C1 segment of cervical spinal cord (tissue), 14 donors: Measurements from ENCODE around the gene SNRNP40.

ENCODE experiments used
- DNase-seq, 14 donors: peaks; one replicate each; lab custom pipeline; 2025; lab: John Stamatoyannopoulos, UW

SNRNP40 gene

DNA sequence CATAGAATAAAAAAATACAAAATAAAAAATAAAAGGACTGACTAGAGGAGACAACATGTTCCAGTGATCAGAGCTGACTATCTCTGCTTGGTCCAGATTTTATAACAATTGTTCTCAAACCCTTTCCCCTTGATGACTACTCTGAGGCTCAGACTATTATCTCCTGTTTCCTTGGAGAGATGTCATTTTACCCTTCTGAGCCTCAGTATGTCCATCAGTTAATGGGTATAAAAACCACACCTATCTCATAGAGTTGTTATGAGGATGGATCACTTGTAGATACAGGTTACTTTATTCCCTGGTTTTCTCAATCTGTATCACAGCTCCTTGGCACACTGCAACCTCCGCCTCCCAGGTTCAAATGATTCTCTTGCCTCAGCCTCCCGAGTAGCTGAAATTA is 63.9 kb downstream of the SNRNP40 start:
- DNase-seq = no peak

DNA sequence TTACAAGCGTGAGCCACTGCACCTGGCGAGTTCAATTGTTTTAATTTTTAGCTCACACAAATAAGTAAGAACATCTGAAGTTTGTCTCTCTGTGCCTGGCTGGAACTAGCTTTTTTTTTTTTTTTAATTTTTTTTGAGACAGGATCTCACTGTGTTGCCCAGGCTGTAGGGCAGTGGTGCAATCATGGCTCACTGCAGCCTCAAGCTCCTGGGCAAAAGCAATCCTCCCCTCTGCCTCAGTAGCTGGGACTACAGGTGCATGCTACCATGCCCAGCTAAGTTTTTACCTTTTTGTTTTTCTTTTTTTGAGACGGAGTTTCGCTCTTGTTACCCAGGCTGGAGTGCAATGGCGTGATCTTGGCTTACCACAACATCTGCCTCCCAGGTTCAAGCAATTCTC is 64.8 kb downstream of the SNRNP40 start:
- no peak for DNase-seq

DNA sequence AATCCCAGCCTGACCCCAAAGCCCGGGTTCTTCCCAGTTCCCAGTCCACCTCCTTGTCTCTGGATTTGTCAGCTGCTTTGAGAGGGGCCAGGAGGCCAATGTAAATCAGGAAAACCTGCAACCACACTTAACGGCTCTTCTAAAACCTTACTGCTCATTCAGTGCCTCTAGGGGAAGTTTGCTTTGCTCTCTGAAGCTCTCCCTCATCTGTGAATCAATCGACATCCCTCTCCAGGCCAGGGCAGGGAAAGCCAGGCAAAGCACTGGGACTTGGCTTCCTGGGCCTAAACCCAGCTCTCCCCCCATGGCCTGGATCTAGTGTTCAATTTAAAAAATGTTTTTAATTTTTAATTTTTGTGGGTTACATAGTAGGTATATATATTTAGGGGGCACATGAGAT is 66.2 kb downstream of the SNRNP40 start:
- DNase-seq = no peak

DNA sequence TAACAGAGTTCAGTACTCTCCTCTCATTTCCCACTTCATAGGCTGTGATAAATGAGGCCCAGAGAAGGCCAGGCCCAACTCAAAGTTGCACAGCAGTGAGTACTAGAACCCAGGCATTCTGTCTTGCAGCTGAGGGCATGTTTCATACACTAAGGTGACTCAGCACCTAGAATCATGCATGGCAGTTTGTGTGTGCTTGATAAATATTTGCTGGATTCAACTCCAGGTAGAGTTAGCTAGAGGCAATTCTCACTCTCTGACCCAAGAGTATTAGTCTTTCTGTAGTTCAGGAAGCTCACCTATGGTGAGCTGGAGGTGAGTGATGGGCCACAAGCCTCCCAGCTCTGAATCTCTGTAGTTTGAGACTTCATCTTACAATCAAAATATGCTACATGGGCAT is 67.6 kb downstream of the SNRNP40 start:
- no peak for DNase-seq

DNA sequence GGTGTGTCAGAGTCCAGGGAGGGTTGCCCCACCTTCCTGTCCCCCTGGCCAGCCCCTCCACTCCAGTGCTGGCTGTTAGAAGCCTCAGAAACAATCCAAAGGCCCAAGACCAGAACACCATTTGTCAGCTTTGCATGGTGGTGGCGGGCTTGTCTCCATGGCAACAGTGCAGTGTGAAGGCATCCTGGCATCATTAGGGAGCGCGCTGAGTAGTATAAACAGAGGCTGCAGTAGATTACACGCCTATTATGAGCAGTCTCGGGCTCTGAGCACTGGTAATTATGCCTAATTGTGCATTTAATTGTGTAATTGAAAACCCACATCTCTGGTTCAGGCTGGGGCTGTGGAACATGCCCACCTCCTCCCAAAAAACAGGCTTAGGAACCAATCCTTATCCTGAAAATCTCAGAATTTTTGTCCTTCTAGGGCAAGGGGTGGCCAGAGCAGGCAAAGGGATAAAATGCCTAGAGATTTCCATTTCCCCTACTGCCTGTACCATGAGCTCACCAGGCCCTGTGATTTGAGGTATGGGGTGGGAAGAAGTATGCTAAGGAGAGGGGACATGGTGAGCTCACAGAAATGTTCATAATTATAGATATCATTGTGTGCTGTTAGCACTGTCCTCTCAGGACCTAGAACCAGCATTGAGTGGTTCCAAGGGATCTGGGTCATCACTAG is 68.6 kb downstream of the SNRNP40 start:
- DNase-seq = peak in 2 of 14 donors; percentile 28 to 80

DNA sequence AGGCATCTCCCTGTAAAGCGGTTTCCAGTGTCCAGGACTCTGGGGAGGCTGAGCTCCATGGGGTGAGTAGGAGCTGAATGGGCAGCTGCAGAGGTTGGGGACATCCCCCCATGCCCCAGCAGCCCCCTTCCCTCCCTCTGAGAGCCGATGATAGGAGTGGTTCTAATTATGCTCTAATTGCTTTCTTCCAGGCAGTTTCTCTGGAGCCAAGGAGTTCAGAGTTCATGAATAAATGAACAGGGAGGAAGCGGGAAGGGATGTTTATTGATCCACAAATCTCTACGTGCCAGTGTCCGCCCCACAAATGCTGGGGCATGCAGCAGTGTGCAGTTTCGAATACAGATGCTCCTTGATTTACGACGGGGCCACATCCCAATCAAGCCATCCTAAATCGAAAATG is 72.5 kb downstream of the SNRNP40 start:
- no peak for DNase-seq

DNA sequence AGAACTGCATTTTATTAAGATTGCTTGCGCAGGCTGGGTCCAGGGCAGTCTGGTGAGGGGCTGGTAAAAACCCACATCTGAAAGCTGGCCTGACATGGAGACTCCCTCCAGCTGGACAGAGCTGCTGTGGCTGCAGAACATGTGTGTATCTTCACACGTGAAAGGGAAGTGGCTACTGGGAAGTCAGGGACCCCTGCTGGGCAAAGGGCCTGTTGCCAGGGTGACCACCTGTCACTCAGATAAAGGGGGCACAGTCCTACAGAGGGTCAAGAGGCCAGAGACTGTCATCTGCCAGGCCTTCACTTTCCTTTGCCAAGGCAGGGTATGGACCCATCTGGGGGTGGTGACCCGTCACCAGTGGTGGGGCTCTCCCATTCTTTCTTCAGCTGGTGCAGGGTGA is 74.4 kb downstream of the SNRNP40 start:
- DNase-seq = no peak

DNA sequence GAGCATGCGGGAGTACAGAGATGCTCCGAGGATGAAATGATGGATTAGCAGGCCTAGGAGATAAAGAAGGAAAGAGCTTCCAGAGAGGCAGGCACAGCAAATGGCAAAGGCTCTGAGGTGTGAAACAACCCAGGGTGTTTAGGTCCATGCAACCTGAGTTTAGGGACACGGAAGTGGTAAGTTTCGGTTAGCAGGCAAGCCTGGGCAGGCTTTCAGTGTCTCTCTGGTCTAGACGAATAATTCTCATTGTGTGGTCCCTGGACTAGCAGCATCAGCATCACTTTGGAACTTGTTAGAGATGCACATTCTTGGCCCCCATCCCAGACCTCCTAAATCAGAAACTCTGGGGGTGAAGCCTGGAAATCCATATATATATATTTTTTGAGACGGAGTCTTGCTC is 75.5 kb downstream of the SNRNP40 start:
- no peak for DNase-seq

DNA sequence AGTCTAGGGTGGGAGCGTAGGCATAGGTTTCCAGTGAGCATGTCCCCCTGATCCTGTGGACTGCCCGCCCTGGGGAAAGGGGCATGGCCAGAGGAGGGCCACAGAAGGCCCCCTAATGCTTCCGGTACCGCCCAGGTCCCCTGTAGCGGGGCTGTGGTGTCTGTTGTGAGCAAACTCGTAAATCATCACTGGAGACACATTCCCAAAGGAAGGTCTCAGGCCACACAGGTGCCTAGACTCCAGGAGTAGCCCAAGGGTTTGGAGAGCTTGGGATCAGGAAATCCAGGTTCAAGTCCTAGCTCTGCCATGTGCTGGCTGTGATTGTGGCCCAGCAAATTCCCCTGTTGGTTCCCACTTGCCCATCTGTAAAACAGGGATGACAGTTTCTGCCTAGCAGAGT is 77.1 kb downstream of the SNRNP40 start:
- DNase-seq = no peak

DNA sequence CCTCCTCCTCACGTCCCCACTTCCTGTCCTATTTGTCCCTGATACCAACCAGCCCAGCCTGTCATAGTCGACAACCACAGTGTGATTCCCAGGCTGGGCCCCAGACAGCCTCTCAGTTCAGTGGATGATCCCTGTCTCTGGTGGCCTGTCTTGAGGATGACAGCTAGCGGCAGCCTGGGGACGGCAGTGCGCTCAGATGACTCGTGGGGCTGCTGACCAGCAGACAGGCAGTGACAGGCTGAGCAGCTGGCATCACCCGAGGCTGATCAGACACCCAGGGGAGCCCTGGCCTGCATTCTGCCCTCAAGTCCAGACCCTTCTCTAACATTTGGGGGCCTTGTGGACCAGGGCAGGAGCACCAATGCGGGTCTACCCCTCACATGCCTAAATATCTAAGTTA is 77.9 kb downstream of the SNRNP40 start:
- DNase-seq = peak in 8 of 14 donors; percentile 12 to 60 (median 42)

DNA sequence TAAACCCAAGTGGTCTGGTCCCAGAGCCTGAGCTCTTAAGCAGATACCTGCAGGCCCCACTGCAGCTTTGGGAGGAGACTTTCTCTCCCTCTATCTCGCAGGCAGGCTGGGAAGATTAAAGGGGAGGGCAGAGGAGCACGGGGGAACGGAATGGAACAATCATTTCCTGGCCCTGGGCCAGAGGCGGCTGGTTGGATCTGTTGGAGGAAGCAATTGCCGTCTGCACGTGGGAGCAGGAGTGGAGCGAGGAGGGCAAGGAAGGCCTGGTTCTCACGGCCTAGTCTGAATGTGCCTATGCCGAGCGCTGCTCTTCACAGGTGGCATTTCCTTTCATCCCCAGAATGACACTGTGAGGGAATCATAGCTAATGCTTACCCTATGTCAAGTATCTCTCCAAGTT is 80.6 kb downstream of the SNRNP40 start:
- DNase-seq = peak in 3 of 14 donors; percentile 24 to 71 (median 42)

DNA sequence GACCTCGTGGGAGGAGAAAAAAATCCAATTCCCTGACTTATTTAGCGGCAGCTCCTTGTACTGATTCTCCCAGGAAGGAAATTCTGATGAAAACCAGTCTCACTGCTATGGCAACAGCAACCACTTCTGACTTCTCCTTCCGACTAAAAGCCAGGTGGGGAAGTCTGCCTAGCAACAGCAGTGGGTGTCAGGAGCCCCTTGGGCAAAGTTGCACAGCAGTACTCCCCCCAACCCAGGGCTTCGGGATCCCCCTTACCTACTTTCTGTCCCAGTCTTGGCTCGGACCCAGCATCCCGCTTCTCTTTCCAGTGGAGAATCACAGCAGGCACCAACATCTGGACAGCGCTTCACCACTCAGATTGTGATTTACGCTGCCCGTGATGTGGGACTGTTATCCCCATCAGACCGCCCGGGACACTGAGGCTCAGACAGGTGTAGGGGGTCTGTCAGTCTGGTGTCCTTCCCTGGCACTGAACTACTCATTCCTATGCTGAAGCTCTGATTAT is 81.5 kb downstream of the SNRNP40 start:
- DNase-seq = no peak

DNA sequence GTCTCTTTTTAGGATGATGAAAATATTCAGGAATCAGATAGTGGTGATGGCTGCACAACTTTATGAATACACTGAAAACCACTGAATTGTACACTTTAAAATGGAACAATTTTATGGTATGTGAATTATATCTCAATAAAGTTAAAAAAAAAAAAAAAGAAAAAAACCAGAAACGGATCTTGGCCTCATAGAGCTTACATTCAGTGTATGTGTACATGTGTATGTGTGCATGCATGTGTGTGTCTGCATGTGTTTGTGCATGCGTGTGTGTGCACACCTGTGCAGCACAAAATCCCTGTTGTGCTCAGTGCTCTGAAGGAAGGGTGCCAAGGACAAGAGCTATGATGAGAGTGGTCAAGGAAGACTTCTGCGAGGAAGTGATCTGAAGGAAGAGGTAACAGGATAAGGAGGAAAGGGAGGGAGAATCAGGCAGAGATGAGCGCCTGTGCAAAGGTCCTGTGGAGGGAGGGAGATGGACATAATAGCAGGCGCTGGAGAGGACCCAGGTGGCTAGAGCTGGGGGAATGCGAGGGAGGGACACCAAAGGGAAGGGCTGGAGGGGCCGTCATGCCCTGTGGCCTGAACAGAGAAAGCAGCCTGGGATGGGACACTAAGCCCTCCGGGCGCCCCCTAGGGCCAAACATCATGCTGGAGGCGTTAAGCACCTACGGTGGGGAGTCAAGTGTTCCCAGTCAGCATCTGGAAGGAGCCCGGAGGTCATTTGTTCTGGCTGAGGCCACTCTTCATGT is 82.1 kb downstream of the SNRNP40 start:
- DNase-seq = no peak
